Gastroesophageal sphincter (tissue), 4 donors: Measurements from ENCODE around the gene HS2ST1. TPM values are rescaled to one million over a fixed set of nuclear protein-coding genes. Genes with fewer than 3 reads are reported as not detected.

Experiments
- ATAC-seq: fragments of 150-250 bp; one replicate; pipeline ENCODE4 v1.9.1; 2016; ENCODE audit warnings: mild to moderate bottlenecking, moderate library complexity
- H3K27ac ChIP-seq, 4 donors: fragments of 200-600 bp; sonication (generic) in 3 of 4; 1 replicate in 3 of 4; 2 replicates in 1 of 4; pipeline ENCODE4 v1.5.1; 2016 to 2019
- H3K27me3 ChIP-seq: fragments of 200-600 bp; sonication (generic); one replicate; pipeline ENCODE4 v1.5.1; 2019
- H3K36me3 ChIP-seq, 2 donors: fragments of 200-600 bp; sonication (generic); one replicate each; pipeline ENCODE4 v1.5.1; 2019; ENCODE audit warnings: control low read depth in 1 of 2
- H3K4me1 ChIP-seq, 3 donors: fragments of 200-600 bp; sonication (generic); 1 replicate in 2 of 3; 2 replicates in 1 of 3; pipeline ENCODE4 v1.5.1; 2016 to 2019; ENCODE audit warnings: control low read depth in 2 of 3
- H3K4me3 ChIP-seq, 2 donors: fragments of 200-600 bp; sonication (generic); one replicate each; pipeline ENCODE4 v1.5.1; 2019; ENCODE audit warnings: mild to moderate bottlenecking in 1 of 2, moderate library complexity in 1 of 2
- H3K9me3 ChIP-seq, 3 donors: fragments of 200-600 bp; sonication (generic); one replicate each; pipeline ENCODE4 v1.5.1; 2017 to 2019; ENCODE audit warnings: control low read depth in 2 of 3
- CTCF ChIP-seq, 4 experiments: fragments of 200-600 bp in 2 of 4; fragments of 450-650 bp in 2 of 4; sonication (generic) in 1 of 4; IDR thresholded peaks; one replicate each; pipeline ENCODE4 v1.5.1; 2017 to 2019; ENCODE audit warnings: antibody characterized with exemption in 4 of 4, mild to moderate bottlenecking in 2 of 4, moderate library complexity in 2 of 4
- EP300 ChIP-seq: sonication (generic); formaldehyde crosslinking; IDR thresholded peaks from one replicate; pipeline ENCODE4 v1.6.1; 2017; ENCODE audit warnings: antibody characterized with exemption, mild to moderate bottlenecking
- POLR2A ChIP-seq, 2 donors: fragments of 450-650 bp; IDR thresholded peaks; one replicate each; pipeline ENCODE4 v1.6.1; 2017; ENCODE audit warnings: antibody characterized with exemption in 2 of 2, mild to moderate bottlenecking in 2 of 2, moderate library complexity in 1 of 2
- POLR2AphosphoS5 ChIP-seq: sonication (generic); formaldehyde crosslinking; IDR thresholded peaks from one replicate; pipeline ENCODE4 v1.6.1; 2017; ENCODE audit warnings: antibody characterized with exemption
- WGBS, 2 donors: methylation state at CpG; one replicate each; pipeline ENCODE4 v1.1.5; 2018; ENCODE audit warnings: low coverage in 1 of 2; 5-methylcytosine and 5-hydroxymethylcytosine counted together
- total RNA-seq, 4 donors: library from RNA; depleted of rRNA; stranded (reverse); fragments of >200 nt; gene quantifications; one replicate each; pipeline ENCODE4 v1.1.0, GENCODE V29; 2016

The HS2ST1 gene
- total RNA-seq, 4 donors from 2014 or later = 10.3 to 17.0 (median 11.7) TPM

GRCh38 chr1:86997538-86997937, 83.1 kb downstream of the HS2ST1 start:
- no peak for ATAC-seq
- Histone ChIP-seq H3K36me3 (no peaks in the 10 kb centered on the region), H3K4me1 (no peaks in the 10 kb centered on the region), H3K27me3 (no peaks in the 10 kb centered on the region), H3K27ac (no peak overlapping the region), H3K9me3 (no peaks in the 10 kb centered on the region), H3K4me3 (no peak overlapping the region)
- TF ChIP-seq EP300 = no peak
- TF ChIP-seq POLR2A (IDR thresholded peaks at IDR 0.05) = no peak
- no peak for TF ChIP-seq CTCF (IDR thresholded peaks at IDR 0.05)
- no peak for TF ChIP-seq POLR2AphosphoS5
- WGBS, 2 donors = 75 to 87% methylated on average over 1 of the region's 1 CpG

GRCh38 chr1:86998280-86998679, 83.8 kb downstream of the HS2ST1 start:
- Histone ChIP-seq H3K9me3 (no peaks in the 10 kb centered on the region), H3K4me1 (no peaks in the 10 kb centered on the region), H3K27me3 (no peaks in the 10 kb centered on the region), H3K4me3 (no peak overlapping the region), H3K27ac (no peak overlapping the region), H3K36me3 (no peaks in the 10 kb centered on the region)
- TF ChIP-seq CTCF (IDR thresholded peaks at IDR 0.05) (no peak), POLR2A (IDR thresholded peaks at IDR 0.05) (no peak), POLR2AphosphoS5 (no peak), EP300 (no peak)
- no peak for ATAC-seq
- 98 to 100% methylated on average over 3 of the region's 3 CpGs for WGBS, 2 donors

GRCh38 chr1:86998727-86999126, 84.3 kb downstream of the HS2ST1 start:
- no peaks in the 10 kb centered on the region for H3K36me3 ChIP-seq
- ATAC-seq = no peak
- no peak overlapping the region for H3K4me3 ChIP-seq
- no peaks in the 10 kb centered on the region for H3K9me3 ChIP-seq
- H3K27ac ChIP-seq = no peak overlapping the region
- no peaks in the 10 kb centered on the region for H3K4me1 ChIP-seq
- no peak for TF ChIP-seq CTCF (IDR thresholded peaks at IDR 0.05)
- TF ChIP-seq POLR2AphosphoS5 = no peak
- no peak for TF ChIP-seq EP300
- TF ChIP-seq POLR2A (IDR thresholded peaks at IDR 0.05) = no peak
- H3K27me3 ChIP-seq = no peaks in the 10 kb centered on the region

GRCh38 chr1:87000460-87000859, 86.0 kb downstream of the HS2ST1 start:
- WGBS, 2 donors = 38% methylated on average over 2 of the region's 2 CpGs
- H3K36me3 ChIP-seq = no peaks in the 10 kb centered on the region
- no peak overlapping the region for H3K4me3 ChIP-seq
- no peak for ATAC-seq
- no peak for TF ChIP-seq POLR2A (IDR thresholded peaks at IDR 0.05)
- no peak for TF ChIP-seq POLR2AphosphoS5
- no peak for TF ChIP-seq CTCF (IDR thresholded peaks at IDR 0.05)
- H3K27ac ChIP-seq = no peak overlapping the region
- no peaks in the 10 kb centered on the region for H3K27me3 ChIP-seq
- no peaks in the 10 kb centered on the region for H3K9me3 ChIP-seq
- no peaks in the 10 kb centered on the region for H3K4me1 ChIP-seq

- WGBS, 2 donors = 88 to 100% methylated on average over 1 of the region's 1 CpG
- TF ChIP-seq EP300 (no peak), CTCF (IDR thresholded peaks at IDR 0.05) (no peak), POLR2AphosphoS5 (no peak), POLR2A (IDR thresholded peaks at IDR 0.05) (no peak)
- H3K4me3 ChIP-seq = no peak overlapping the region
- H3K27me3 ChIP-seq = no peaks in the 10 kb centered on the region
- no peak overlapping the region for H3K27ac ChIP-seq
- no peaks in the 10 kb centered on the region for H3K9me3 ChIP-seq
- no peaks in the 10 kb centered on the region for H3K4me1 ChIP-seq
- ATAC-seq = no peak
- no peaks in the 10 kb centered on the region for H3K36me3 ChIP-seq
These were observed 90.4 kb downstream of the HS2ST1 start for GRCh38 chr1:87004857-87005256.
